GM19239 (cell line): ENCODE results near the gene VPS25.
"Not testable (repeated sequence)": the region's sequence is repeated elsewhere in the genome, so short reads cannot be mapped to it uniquely, and the experiment has no call there.

Experiments used
- DNase-seq: peaks from one replicate; pipeline ENCODE4 v3.0.0; 2011; ENCODE audit warnings: low spot score; ENCODE audit not compliant: insufficient read length
- FAIRE-seq: peaks from 2 replicates; lab custom pipeline; 2011; peaks lifted over from hg19 to GRCh38; lab: Jason Lieb, UNC

VPS25 gene

DNA sequence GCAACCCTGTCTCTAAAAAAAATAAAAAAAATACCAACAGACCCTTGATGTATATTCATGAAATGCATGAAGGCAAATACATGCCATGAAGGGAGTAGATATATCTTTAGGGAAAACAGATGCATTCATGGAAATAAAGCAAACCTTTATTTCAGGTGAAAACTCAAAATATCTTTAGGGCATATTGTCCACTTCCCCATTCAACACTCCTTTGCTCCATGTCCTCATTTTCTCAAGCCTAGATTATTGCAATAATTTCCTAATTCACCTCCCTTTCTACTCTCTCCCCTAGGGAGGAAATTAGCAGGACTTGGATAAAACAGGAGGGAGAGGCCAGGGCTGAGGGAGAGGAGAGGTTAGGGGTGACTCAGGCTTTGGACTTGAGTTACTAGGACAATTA lies 5.7 kb upstream of the VPS25 start:
- FAIRE-seq, result no peak

DNA sequence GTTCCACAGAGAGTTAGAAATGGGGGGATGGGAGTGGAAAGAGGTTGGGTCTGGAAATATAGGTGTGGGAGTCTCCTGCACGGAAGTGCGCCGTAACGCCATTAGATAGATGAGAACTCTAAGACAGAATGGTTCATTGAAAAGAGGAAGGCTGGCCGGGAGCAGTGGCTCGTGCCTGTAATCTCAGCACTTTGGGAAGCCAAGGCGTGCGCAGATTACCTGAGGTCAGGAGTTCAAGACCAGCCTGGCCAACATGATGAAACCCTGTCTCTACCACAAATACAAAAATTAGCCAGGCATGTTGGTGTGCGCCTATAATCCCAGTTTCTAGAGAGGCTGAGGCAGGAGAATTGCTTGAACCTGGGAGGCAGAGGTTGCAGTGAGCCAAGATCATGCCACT lies 5.2 kb upstream of the VPS25 start:
- not testable (repeated sequence) for FAIRE-seq, DNase-seq

More for the DNA sequence above, 5.7 kb upstream of the VPS25 start:
- DNase-seq, result no peak

DNA sequence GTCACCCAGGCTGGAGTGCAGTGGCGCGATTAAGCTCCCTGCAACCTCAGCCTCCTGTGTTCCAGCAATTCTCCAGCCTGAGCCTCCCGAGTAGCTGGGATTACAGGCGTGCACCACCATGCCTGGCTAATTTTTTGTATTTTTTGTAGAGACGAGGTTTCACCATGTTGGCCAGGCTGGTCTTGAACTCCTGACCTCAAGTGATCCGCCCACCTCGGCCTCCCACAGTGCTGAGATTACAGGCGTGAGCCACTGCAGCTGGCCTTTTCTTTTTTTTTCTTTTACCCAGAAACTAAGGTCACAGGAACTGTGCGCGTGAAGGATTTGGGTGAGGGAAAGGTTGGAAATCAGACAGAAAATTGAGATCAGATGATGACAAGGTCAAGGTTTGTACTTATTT lies 3.3 kb upstream of the VPS25 start:
- DNase-seq, FAIRE-seq: not testable (repeated sequence)

DNA sequence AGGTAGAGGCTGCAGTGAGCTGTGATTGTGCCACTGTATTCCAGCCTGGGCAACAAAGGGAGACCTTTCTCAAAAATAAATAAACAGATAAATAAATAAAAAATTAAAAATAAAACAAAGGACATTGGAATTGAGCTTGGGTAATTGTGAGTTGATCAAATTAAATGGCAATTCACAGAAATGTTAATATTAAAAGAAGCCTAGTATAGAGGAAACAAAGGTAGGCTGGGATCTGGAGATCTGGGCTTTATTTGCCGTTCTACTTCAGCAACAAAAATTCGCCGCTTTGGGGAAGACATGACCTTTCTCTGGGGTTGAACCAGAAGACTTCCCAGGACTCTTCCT lies 332 bp upstream of the VPS25 start:
- DNase-seq (no peak), FAIRE-seq (no peak)

DNA sequence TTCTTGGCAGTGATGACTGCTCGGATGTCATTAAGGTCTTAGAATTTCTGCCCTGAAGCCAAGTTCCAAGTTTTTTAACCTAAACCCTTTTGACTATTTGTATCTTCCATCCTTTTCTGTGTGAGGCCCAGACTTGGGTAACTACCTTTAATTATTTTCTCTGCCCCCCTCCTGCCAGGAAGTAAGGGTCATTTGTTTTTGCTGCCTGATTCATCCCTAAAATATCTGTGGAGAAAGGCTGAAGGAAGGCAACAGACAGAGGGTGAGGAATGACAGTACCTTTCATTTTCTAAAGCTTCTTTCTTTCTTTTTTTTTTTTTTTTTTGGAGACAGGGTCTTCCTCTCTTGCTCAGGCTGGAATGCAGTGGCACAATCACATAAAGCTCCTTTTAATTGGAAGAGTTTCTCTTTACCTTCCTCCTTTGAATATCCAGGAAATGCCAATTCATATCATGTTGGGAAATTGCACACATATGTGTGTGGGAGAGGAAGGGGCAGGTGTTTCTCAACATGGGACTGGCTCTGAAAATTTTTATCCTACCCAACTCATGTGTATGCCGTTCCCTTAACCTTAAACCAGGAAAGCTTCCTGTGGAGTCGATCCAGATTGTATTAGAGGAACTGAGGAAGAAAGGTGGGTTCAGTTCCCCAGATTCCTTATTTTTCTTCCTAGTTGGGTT lies 957 bp downstream of the VPS25 start:
- FAIRE-seq (no peak), DNase-seq (no peak)

DNA sequence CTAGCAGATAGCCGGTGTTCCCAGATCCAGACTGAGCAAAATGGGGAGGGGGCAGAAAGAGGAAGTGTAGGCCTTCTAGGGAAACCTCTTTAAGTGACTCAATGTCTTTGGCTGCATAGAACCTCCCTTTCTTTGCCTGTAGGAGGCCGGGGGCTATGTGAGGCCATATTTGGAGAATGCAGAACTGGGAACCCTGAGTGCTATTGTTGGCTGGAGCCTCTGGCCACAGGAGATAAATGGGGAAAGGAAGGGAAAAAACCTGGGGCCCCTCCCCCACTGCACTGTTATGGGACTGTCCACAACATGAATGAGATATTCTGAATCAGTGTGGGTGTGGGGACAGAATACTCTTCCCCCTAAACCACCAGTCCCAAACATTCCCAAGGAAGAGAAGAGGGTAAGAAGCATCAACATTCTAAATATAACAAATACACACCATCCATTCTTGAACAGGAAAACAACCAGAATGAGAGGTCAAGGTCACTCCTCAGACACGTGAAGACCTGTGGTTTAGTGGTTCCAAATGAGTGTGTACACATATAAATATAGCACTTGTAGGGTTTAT lies 2.4 kb downstream of the VPS25 start:
- no peak for DNase-seq
- no peak for FAIRE-seq

DNA sequence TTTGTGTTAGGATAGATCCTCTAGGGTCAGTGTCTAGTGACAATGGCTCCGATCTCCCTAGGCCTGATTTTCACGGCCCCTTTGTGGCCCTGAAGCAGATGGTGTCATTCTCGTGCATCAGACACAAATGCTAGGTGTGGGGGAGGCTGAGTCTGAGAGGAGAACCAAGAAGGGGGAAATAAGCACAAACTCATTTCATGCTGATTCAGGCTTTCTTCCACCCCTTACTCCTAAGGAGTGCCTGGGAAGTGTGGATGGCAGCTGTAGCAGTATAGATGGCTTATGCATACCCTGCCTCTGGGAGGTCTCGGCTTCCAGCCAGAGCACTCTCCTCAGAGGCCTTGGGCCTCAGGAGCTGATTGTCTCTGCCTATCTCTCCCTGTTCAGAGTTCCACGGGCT lies 5.3 kb downstream of the VPS25 start:
- FAIRE-seq, result no peak
- DNase-seq, result no peak

DNA sequence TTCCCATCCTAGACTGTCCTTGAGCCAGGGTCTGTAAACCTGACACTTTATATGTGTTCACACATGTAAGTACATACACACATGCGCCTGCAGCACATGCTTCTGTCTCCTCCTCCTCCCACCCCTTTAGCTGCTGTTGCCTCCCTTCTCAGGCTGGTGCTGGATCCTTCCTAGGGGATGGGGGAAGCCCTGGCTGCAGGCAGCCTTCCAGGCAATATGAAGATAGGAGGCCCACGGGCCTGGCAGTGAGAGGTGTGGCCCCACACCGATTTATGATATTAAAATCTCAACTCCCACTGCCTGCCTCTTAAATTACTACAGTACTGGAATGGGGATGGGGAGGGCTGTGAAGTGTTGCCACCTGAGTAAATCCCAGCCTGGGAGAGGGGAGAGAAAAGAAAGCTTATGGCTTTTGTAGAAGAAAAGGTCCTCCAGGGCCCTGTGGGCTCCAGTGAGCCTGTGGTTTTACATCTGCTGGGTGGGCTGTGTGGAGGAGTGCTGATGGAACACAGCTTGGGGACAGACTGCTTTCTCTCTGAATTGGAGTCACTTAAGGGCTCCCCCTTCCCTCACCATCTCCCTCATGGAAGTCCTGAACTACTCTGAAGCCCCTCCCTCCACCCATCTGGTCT lies 6.2 kb downstream of the VPS25 start:
- FAIRE-seq (no peak), DNase-seq (no peak)

DNA sequence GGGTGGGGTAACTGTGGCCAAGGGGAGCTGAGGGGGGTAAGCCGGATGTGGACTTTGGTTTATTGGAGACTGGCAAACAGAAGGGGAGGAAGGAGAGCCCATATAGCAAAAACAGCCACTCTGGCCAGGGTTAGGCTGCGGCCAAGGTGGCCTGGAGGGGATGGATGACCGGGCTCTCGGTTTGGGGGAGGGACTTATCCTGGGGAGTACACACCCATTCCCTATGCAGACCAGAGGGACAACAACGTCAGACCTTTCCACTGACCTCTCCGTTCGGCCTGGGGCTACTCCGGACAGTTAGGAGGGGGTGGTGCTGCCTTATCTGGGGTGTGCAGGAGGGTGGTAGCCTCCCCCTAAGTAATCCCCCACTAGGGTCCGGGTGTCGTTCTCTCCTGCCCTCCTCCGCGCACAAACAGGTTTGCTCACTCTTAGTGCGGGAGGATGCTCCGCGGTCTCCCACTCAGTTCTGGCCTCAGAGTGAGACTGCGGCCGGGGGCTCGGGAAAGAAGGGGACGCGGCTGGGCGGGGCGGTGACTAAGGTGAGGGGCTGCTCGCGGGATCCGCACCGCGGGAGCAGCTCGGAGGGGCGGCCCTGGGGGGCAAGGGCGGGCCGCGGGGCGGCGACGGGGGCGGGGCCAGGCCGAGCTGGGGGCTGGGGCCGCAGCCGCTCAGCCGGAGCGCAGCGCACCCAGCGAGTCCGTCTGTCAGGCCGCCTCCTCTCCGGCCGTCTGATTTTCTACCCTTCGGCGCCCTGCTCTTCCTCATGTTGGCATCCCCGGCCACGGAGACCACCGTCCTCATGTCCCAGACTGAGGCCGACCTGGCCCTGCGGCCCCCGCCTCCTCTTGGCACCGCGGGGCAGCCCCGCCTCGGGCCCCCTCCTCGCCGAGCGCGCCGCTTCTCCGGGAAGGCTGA lies 6.9 kb downstream of the VPS25 start, which contains the start of gene WNK4:
TSS of gene WNK4 (plus strand) at position 675 of the 915 bp plus-strand sequence. CDS start at position 764, 89 bp downstream.
- FAIRE-seq, result no peak
- DNase-seq, result no peak

DNA sequence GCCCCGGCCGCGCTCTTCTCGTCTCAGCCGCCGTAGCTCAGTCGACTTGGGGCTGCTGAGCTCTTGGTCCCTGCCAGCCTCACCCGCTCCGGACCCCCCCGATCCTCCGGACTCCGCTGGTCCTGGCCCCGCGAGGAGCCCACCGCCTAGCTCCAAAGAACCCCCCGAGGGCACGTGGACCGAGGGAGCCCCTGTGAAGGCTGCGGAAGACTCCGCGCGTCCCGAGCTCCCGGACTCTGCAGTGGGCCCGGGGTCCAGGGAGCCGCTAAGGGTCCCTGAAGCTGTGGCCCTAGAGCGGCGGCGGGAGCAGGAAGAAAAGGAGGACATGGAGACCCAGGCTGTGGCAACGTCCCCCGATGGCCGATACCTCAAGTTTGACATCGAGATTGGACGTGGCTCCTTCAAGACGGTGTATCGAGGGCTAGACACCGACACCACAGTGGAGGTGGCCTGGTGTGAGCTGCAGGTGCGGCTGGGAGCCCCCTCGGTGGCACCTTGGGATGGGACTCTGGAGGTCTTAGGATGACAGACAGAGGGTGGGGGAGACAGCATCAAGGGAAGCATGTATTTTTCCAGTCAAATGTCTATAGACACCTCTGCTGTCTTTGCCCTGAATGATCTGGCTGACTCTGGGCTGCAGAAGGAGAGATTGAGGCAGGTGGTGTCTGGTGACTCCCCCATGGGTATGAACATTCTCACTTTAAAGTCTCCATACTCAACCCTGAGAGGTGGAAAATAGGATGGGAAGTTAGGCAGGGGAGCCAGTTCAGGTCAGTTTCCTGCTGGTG lies 7.8 kb downstream of the VPS25 start:
- FAIRE-seq, result no peak
- no peak for DNase-seq

DNA sequence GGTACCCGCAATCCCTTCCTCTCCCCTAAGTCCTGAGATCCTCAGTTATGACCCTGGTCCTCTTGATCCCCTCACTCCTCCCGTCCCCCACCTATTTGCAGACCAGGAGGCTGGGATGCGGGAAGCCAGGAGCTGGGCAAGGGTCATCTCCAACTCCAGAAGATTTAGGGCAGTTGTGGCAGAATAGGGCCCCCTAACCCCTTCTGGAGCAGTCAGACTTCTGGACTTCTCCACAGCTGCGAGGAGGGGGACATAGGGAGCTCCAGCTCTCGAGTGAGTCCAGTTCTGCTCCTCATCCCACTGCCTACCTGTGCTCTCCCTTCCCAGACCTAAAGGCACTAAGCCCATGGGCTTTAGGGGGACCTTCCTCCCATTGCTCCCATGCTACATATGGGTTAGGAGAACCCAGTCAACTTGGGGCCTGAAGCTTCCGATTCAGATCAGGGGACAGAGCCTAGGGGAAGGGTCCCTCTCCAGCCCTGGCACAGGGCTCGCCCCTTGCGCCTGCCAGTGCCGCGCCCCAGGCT lies 8.5 kb downstream of the VPS25 start:
- FAIRE-seq, result no peak
- DNase-seq, result no peak

DNA sequence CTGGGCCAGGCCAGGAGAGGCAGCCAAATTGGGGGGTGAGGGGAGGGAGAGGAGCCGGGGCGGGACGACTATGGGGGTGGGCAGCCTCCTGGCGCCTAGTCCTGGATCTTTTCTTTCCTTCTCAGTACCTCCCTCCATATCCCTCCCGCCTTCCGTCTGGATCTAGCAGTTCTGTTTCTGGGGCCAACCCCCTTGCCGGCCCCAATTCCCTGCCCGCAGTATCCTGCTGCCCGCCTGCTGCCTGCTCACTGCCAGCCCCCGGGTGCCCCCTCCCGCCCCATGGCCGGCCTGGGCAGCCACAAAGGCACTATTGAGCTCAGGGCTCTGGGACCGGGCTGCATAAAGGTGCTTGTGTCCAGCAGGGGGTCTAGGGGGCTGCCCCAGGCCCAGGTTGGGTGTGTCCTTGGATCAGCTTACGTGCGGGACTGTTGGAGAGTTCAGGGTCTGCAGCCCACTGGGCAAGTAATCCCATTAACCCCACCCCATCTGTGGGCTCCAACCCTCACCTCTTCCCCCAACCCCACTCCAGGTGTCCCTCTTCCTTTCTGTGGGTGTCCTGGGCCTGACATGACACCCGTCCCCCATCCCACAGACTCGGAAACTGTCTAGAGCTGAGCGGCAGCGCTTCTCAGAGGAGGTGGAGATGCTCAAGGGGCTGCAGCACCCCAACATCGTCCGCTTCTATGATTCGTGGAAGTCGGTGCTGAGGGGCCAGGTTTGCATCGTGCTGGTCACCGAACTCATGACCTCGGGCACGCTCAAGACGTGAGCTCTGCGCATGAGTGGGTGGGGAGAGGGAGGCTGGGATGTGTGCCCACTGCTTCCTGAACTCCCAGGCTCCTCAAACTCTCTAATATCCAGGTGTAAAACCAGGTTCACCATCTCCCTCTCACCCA lies 9.2 kb downstream of the VPS25 start:
- DNase-seq, result no peak
- FAIRE-seq, result no peak

DNA sequence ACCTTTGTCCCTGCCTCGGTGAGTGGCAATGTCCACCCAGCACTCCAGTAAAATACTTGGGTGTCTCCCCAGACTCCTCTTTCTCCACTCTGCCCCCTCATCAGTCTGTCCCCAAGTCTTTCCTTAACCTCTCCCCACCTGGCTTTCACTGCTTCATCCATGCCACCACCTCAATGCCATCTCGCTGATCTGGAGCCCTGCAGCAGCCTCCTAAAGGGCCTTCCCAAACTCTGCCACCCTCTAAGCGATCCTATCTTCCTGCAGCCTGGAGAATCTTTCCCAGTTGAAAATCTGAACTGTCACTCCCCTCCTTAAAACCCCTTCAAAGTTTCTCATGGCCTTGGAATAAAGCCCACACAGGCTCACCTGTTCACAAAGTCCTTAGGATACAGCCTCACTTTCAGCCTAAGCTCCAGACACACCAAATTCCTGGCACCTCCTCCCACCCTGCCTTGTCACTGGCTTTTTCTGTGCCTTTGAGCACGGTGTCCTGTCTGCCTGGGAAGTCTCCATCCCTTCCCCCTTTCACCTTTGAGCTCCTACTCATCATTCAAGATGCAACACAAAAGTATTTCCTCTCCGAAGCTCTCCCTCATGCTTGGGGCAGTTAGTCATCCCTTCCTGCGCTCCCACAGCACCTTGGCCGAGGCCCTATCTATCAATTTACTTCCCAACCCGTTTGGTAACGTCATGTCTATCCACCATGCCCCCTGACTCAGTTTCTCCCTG lies 10.0 kb downstream of the VPS25 start:
- FAIRE-seq (no peak), DNase-seq (no peak)

DNA sequence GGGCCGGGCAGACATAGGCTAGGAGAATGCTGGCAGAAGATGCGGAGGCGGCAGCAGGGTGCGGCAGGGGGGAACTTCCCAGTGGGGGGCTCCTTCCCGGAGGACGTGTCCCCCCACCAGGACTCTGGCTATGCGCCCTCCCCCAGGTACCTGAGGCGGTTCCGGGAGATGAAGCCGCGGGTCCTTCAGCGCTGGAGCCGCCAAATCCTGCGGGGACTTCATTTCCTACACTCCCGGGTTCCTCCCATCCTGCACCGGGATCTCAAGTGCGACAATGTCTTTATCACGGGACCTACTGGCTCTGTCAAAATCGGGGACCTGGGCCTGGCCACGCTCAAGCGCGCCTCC lies 10.5 kb downstream of the VPS25 start:
- DNase-seq, result no peak
- no peak for FAIRE-seq

DNA sequence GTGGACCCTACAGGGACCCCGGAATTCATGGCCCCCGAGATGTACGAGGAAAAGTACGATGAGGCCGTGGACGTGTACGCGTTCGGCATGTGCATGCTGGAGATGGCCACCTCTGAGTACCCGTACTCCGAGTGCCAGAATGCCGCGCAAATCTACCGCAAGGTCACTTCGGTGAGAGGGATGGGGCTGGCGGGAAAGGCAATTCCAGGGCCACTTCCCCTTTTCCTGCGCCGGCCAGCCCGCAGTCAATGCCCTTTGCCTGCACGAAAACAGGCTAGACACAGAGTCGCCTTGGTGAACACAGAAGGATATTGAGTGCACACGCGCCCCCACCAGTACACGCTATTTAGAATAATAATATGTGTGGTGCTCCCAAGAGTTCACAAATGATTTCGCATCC lies 11.2 kb downstream of the VPS25 start:
- no peak for FAIRE-seq
- no peak for DNase-seq

DNA sequence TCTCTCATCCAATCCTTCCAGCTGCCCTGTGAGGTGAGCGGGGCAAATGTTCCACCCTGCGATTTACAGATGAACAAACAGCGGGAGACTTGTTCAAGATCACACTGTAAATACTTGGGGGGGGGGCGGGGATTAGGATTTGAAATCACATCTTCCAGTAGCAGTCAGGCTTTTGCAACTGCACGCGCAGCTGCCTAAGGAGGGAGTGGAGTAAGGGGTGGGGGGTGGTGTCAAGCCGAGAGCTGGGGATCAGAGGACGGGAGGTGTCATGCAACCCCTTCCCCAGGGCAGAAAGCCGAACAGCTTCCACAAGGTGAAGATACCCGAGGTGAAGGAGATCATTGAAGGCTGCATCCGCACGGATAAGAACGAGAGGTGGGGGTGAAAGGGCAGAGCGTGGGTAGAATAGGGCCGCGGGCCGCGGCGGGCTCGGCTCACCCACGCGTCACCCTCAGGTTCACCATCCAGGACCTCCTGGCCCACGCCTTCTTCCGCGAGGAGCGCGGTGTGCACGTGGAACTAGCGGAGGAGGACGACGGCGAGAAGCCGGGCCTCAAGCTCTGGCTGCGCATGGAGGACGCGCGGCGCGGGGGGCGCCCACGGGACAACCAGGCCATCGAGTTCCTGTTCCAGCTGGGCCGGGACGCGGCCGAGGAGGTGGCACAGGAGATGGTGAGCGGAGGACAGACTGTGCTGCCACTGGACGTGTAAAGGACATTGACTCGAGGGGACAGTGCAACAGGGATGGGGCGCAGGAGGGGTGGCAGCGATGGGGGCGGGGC lies 11.8 kb downstream of the VPS25 start:
- no peak for DNase-seq
- FAIRE-seq, result no peak

DNA sequence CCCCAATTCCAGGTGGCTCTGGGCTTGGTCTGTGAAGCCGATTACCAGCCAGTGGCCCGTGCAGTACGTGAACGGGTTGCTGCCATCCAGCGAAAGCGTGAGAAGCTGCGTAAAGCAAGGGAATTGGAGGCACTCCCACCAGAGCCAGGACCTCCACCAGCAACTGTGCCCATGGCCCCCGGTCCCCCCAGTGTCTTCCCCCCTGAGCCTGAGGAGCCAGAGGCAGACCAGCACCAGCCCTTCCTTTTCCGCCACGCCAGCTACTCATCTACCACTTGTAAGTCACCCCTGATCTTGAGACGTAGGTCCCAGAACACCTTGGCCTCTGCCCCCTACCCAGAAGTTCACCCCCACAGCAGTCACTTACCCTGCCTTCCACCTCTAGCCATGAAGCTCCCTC lies 14.0 kb downstream of the VPS25 start:
- DNase-seq (no peak), FAIRE-seq (no peak)

DNA sequence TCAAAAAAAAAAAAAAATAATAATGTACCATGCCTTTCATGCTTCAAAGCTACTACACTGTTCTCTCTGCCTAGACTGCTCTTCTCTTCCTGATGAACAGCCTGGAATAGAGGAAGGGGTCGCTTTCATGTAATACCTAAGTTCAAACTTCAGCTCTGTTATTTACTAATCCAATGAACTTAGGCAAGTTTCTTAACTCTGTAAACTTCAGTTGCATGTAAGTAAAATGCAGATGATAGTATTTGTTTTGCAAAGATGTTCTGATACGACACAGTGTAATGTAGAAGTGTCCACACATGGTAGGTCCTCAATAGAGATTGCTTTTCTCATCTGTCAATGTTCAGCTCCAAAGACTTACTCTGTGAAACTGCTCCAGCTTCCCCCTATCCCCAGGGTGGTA lies 18.7 kb downstream of the VPS25 start:
- no peak for FAIRE-seq

More for the DNA sequence above, 18.7 kb downstream of the VPS25 start:
- DNase-seq, result no peak
